GM12873 (cell line): ENCODE results near the gene ZRANB2.

Experiments
- CTCF ChIP-seq: IDR thresholded peaks from 2 replicates; pipeline ENCODE4 v1.5.1; 2012; ENCODE audit warnings: low read depth, mild to moderate bottlenecking, moderate library complexity, low read length, control low read depth; ENCODE audit not compliant: insufficient read depth; ENCODE audit errors: missing control alignments

The ZRANB2 gene

DNA sequence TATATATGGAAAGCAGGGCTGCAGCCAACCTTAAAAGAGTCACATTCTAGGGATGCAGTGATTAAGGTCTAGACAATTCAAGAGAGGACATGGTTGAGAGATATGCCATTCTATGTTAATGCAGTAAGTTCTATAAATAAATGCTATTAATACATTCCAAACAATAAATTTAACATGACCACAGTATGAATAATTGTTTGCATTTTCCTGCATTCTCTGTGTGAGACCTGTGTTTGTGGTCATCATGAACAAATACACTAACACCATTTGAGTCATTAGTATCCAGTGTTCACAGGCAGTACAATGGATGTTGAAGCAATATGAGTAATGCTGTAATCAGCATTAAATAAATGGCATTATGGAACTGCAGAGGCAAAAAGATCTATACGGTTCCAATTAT lies 5.5 kb upstream of the ZRANB2 start:
- no peak for TF ChIP-seq CTCF

DNA sequence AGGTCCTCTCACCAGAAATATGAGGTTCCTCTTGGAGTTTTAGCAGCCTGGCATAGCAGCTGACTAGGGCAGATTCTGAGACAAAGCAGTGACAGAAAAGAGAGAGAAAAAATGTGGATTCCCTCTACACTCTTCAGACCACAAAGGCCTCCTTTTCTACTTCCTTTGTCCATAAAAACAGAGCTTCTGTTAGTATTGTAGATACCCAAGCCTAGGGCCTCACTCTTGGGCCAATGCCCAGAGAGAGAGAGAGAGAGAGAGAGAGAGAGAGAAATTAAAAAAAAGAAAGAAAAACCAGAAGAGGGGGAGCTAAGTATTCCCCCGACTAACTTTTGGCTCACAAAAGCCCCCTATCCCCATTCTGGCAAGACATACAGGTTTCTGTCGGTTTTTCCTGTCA lies 2.4 kb upstream of the ZRANB2 start:
- no peak for TF ChIP-seq CTCF

- no peak for TF ChIP-seq CTCF
Observed at GRCh38 chr1:71081697-71082080, 854 bp upstream of the ZRANB2 start.

DNA sequence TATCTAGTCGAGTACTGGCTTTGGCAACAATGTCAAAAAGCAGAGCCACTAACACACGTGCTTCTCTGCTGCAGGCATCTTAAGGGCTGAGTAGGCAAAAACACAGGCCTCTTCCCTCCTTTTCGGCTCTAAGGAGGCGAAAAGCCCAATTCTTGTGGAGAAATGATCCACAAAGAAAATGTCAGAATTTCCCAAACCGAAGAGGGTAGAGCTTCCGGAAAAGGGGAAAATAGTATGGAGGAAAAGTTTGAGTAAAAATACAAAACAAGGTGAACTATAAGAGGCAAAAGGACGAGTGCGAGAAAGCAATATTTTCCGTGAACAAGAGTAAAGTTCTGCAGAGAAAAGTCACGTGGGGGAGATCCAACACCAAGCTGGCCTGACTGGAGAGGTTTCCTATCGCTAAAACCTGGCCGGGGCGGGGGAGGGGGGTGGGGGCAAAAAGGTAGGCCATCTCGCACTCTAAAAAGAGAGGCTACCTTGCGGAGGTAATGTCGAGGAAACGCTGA lies 551 bp downstream of the ZRANB2 start:
- no peak for TF ChIP-seq CTCF

GRCh38 chr1:71074681-71075080 lies 6.2 kb downstream of the ZRANB2 start:
- TF ChIP-seq CTCF: no peak

DNA sequence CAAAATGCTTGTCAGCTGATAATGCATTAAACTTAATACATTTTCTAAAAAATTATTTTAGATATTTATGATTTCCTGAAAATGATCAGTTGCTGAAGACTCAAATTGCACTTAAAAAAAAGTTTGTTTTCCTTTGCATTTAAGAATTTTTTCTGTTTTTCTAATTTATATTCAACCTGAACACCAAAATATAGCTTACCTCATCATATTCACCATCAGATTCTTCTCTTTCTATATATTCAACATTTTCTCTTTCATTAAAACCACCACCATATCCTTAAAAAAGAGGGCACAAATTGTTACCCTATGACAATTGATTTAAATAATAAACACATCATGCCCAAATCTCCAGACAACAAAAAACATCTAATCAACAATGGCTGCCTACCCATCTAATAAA lies 8.6 kb downstream of the ZRANB2 start:
- TF ChIP-seq CTCF: no peak

- TF ChIP-seq CTCF: no peak
Observed at GRCh38 chr1:71071720-71072119, 9.1 kb downstream of the ZRANB2 start.
